ENCODE measurements around the gene TXN.

Gene TXN

GRCh38 chr9:110256380-110257096 is at the start of gene TXN:
TSS of gene TXN (minus strand) at chr9:110256507. CDS start at chr9:110256435, 72 bp downstream.
- DNase-seq, result peak; percentile 89

- DNase-seq, result no peak
These were observed 46.8 kb upstream of the TXN start for GRCh38 chr9:110303133-110303532.

- no peak for DNase-seq
These were observed 41.8 kb upstream of the TXN start for GRCh38 chr9:110298043-110298605.

GRCh38 chr9:110293248-110293647 is 36.9 kb upstream of the TXN start:
- DNase-seq, result no peak

GRCh38 chr9:110291921-110292557 is 35.7 kb upstream of the TXN start:
- DNase-seq, result no peak

- DNase-seq, result no peak
These were observed 33.7 kb upstream of the TXN start for GRCh38 chr9:110290001-110290400.

- no peak for DNase-seq
These were observed 32.2 kb upstream of the TXN start for GRCh38 chr9:110288503-110288902.

- DNase-seq, result no peak
These were observed 31.0 kb upstream of the TXN start for GRCh38 chr9:110287289-110287680.

GRCh38 chr9:110284211-110284844 is 28.0 kb upstream of the TXN start:
- no peak for DNase-seq

- no peak for DNase-seq
These were observed 27.4 kb upstream of the TXN start for GRCh38 chr9:110283751-110284150.

- DNase-seq, result no peak
These were observed 26.4 kb upstream of the TXN start for GRCh38 chr9:110282739-110283081.

- DNase-seq, result no peak
These were observed 25.9 kb upstream of the TXN start for GRCh38 chr9:110282018-110282738.

- no peak for DNase-seq
These were observed 21.9 kb upstream of the TXN start for GRCh38 chr9:110278080-110278707.

GRCh38 chr9:110276781-110277180 is 20.5 kb upstream of the TXN start:
- DNase-seq, result no peak

GRCh38 chr9:110270211-110270995 is 14.1 kb upstream of the TXN start:
- no peak for DNase-seq

GRCh38 chr9:110266795-110267194 is 10.5 kb upstream of the TXN start:
- DNase-seq, result no peak

- no peak for DNase-seq
These were observed 5.3 kb upstream of the TXN start for GRCh38 chr9:110261632-110262031.

GRCh38 chr9:110260911-110261310 is 4.6 kb upstream of the TXN start:
- DNase-seq, result no peak

- DNase-seq, result no peak
These were observed 3.3 kb upstream of the TXN start for GRCh38 chr9:110259566-110259965.

GRCh38 chr9:110258690-110259091 is 2.4 kb upstream of the TXN start:
- DNase-seq, result no peak

- no peak for DNase-seq
These were observed 1.6 kb upstream of the TXN start for GRCh38 chr9:110257956-110258355.
